Activated CD8-positive, alpha-beta memory T cell treated with anti-CD3 and anti-CD28 coated beads, Interleukin-2, amount 50 U/mL, for 24 hours (primary cell): ENCODE data around the gene ADD3.

Source experiments
- DNase-seq: peaks from one replicate; pipeline ENCODE4 v3.0.0-alpha.2; 2020; ENCODE audit errors: extremely low read depth

Gene ADD3

GRCh38 chr10:110068780-110069179 lies 61.0 kb downstream of the ADD3 start:
- no peak for DNase-seq

- DNase-seq: no peak
Observed at GRCh38 chr10:110069502-110069982, 61.8 kb downstream of the ADD3 start.

- DNase-seq: no peak
Observed at GRCh38 chr10:110073896-110074295, 66.1 kb downstream of the ADD3 start.

GRCh38 chr10:110074298-110074697 lies 66.5 kb downstream of the ADD3 start:
- DNase-seq: no peak

GRCh38 chr10:110074758-110075671 lies 67.2 kb downstream of the ADD3 start:
- DNase-seq: no peak

GRCh38 chr10:110075686-110076085 lies 67.9 kb downstream of the ADD3 start:
- no peak for DNase-seq

GRCh38 chr10:110076559-110077318 lies 69.0 kb downstream of the ADD3 start:
- DNase-seq: no peak

- no peak for DNase-seq
Observed at GRCh38 chr10:110077436-110078130, 69.8 kb downstream of the ADD3 start.

GRCh38 chr10:110078317-110078716 lies 70.5 kb downstream of the ADD3 start:
- no peak for DNase-seq

GRCh38 chr10:110081911-110082310 lies 74.1 kb downstream of the ADD3 start:
- no peak for DNase-seq

- no peak for DNase-seq
Observed at GRCh38 chr10:110083884-110084283, 76.1 kb downstream of the ADD3 start.

GRCh38 chr10:110087682-110088081 lies 79.9 kb downstream of the ADD3 start:
- DNase-seq: no peak

- no peak for DNase-seq
Observed at GRCh38 chr10:110088367-110089104, 80.8 kb downstream of the ADD3 start.

GRCh38 chr10:110091830-110092229 lies 84.0 kb downstream of the ADD3 start:
- no peak for DNase-seq

GRCh38 chr10:110093722-110094121 lies 85.9 kb downstream of the ADD3 start:
- no peak for DNase-seq

- DNase-seq: no peak
Observed at GRCh38 chr10:110094786-110095185, 87.0 kb downstream of the ADD3 start.

GRCh38 chr10:110101464-110102144 lies 93.8 kb downstream of the ADD3 start:
- DNase-seq: no peak

GRCh38 chr10:110103921-110104461 lies 96.2 kb downstream of the ADD3 start:
- DNase-seq: no peak

GRCh38 chr10:110105873-110106272 lies 98.1 kb downstream of the ADD3 start:
- no peak for DNase-seq

- DNase-seq: no peak
Observed at GRCh38 chr10:110107430-110107829, 99.6 kb downstream of the ADD3 start.

- no peak for DNase-seq
Observed at GRCh38 chr10:110107887-110108286, 100.1 kb downstream of the ADD3 start.
